Activated CD8-positive, alpha-beta T cell treated with anti-CD3 and anti-CD28 coated beads, Interleukin-2, amount 10 ng/mL, durations not matched to agents 7 days and 5 days (primary cell): Measurements from ENCODE around the gene GXYLT2. TPM values are rescaled to one million over a fixed set of nuclear protein-coding genes. Genes with fewer than 3 reads are reported as not detected.
A peak's percentile ranks its signal among the peaks of the same experiment; 100 is the strongest.

Experiments
- ATAC-seq: fragments of 150-1000 bp; cut with Tn5 transposase; one replicate; pipeline ENCODE4 v1.10.0; 2021; ENCODE audit warnings: moderate library complexity
- CTCF ChIA-PET: fragments of 350-600 bp; sonication (Branson Sonifier 250); formaldehyde crosslinking; loops from one replicate; lab custom pipeline; 2021; ENCODE audit warnings: antibody characterized with exemption; lab: Charles Lee
- POLR2A ChIA-PET: fragments of 350-600 bp; sonication (Branson Sonifier 250); formaldehyde crosslinking; loops from one replicate; lab custom pipeline; 2021; ENCODE audit warnings: antibody characterized with exemption; lab: Charles Lee
- DNase-seq: peaks from one replicate; pipeline ENCODE4 v3.0.0-alpha.2; 2020
- H3K27ac Mint-ChIP-seq: one replicate; pipeline ENCODE4 v1.8.0; 2021; ENCODE audit warnings: mild to moderate bottlenecking, mixed read lengths
- H3K27me3 Mint-ChIP-seq: one replicate; pipeline ENCODE4 v1.8.0; 2021; ENCODE audit warnings: low read depth, mixed read lengths
- H3K36me3 Mint-ChIP-seq: one replicate; pipeline ENCODE4 v1.8.0; 2021; ENCODE audit warnings: low read depth, mixed read lengths
- H3K4me1 Mint-ChIP-seq: one replicate; pipeline ENCODE4 v1.8.0; 2021; ENCODE audit warnings: low read depth, mixed read lengths
- H3K4me3 Mint-ChIP-seq: one replicate; pipeline ENCODE4 v1.8.0; 2021; ENCODE audit warnings: mild to moderate bottlenecking, mixed read lengths
- H3K9me3 Mint-ChIP-seq: one replicate; pipeline ENCODE4 v1.8.0; 2022; ENCODE audit warnings: mixed read lengths; ENCODE audit not compliant: insufficient read depth
- total RNA-seq, 2 experiments: library from RNA; stranded (reverse); gene quantifications; one replicate each; pipeline ENCODE4 v1.2.3, GENCODE V29; 2021

Gene GXYLT2
- total RNA-seq, 2 experiments from 2014 or later = not detected

- H3K9me3 Mint-ChIP-seq = no peaks in the 10 kb centered on the region
- H3K27me3 Mint-ChIP-seq = no peaks in the 10 kb centered on the region
- no peak for DNase-seq
- no peak overlapping the region for H3K4me3 Mint-ChIP-seq
- CTCF ChIA-PET = interaction anchor here (1.4 to 2.3 kb wide), 2 partner anchors 92 to 122 kb away, joined by 3 to 14 read pairs; no protein-coding TSS in a partner anchor
- ATAC-seq = no peak
- H3K4me1 Mint-ChIP-seq = peaks cover 34% of the 10 kb centered on the region
- peaks cover 2% of the 10 kb centered on the region for H3K36me3 Mint-ChIP-seq
- H3K27ac Mint-ChIP-seq = no peak overlapping the region
- POLR2A ChIA-PET = interaction anchor here (1.2 kb wide), 1 partner anchor 32 kb away, joined by 3 read pairs; the partner anchor contains the start of gene PPP4R2
These were observed 76.8 kb downstream of the GXYLT2 start for GRCh38 chr3:72964633-72965032.

GRCh38 chr3:72968266-72968664, 80.4 kb downstream of the GXYLT2 start:
- Mint-ChIP-seq H3K27me3 (no peaks in the 10 kb centered on the region), H3K9me3 (no peaks in the 10 kb centered on the region), H3K4me1 (peaks cover 23% of the 10 kb centered on the region), H3K36me3 (peaks cover 2% of the 10 kb centered on the region), H3K4me3 (no peak overlapping the region), H3K27ac (no peak overlapping the region)
- ATAC-seq = no peak
- ChIA-PET POLR2A (no interaction called here), CTCF (no interaction called here)
- DNase-seq = no peak

- DNase-seq (no peak), ATAC-seq (no peak)
- POLR2A ChIA-PET = interaction anchor here (1.1 kb wide), 1 partner anchor 27 kb away, joined by 3 read pairs; no protein-coding TSS in a partner anchor
- Mint-ChIP-seq H3K27me3 (no peaks in the 10 kb centered on the region), H3K27ac (no peak overlapping the region), H3K9me3 (no peaks in the 10 kb centered on the region), H3K4me1 (peaks cover 20% of the 10 kb centered on the region), H3K4me3 (no peak overlapping the region), H3K36me3 (peaks cover 2% of the 10 kb centered on the region)
- CTCF ChIA-PET = no interaction called here
These were observed 81.9 kb downstream of the GXYLT2 start for GRCh38 chr3:72969766-72970165.

- H3K36me3 Mint-ChIP-seq = no peaks in the 10 kb centered on the region
- ATAC-seq = no peak
- ChIA-PET POLR2A (no interaction called here), CTCF (no interaction called here)
- no peaks in the 10 kb centered on the region for H3K27me3 Mint-ChIP-seq
- H3K27ac Mint-ChIP-seq = no peak overlapping the region
- no peak for DNase-seq
- H3K4me3 Mint-ChIP-seq = no peak overlapping the region
- H3K4me1 Mint-ChIP-seq = peaks cover 8% of the 10 kb centered on the region
- no peaks in the 10 kb centered on the region for H3K9me3 Mint-ChIP-seq
These were observed 83.1 kb downstream of the GXYLT2 start for GRCh38 chr3:72970942-72971341.

- DNase-seq (no peak), ATAC-seq (no peak)
- Mint-ChIP-seq H3K27ac (no peak overlapping the region), H3K36me3 (no peaks in the 10 kb centered on the region), H3K27me3 (no peaks in the 10 kb centered on the region), H3K4me1 (peaks cover 6% of the 10 kb centered on the region), H3K4me3 (no peak overlapping the region), H3K9me3 (no peaks in the 10 kb centered on the region)
- ChIA-PET CTCF (interaction anchor here (0.8 kb wide), 1 partner anchor 118 kb away, joined by 3 read pairs; no protein-coding TSS in a partner anchor), POLR2A (no interaction called here)
These were observed 84.8 kb downstream of the GXYLT2 start for GRCh38 chr3:72972706-72973030.

- no peak for DNase-seq
- H3K4me1 Mint-ChIP-seq = peaks cover 6% of the 10 kb centered on the region
- H3K9me3 Mint-ChIP-seq = no peaks in the 10 kb centered on the region
- no peak for ATAC-seq
- ChIA-PET POLR2A (no interaction called here), CTCF (interaction anchor here (0.8 kb wide), 1 partner anchor 117 kb away, joined by 3 read pairs; no protein-coding TSS in a partner anchor)
- H3K27me3 Mint-ChIP-seq = no peaks in the 10 kb centered on the region
- no peak overlapping the region for H3K4me3 Mint-ChIP-seq
- no peaks in the 10 kb centered on the region for H3K36me3 Mint-ChIP-seq
- H3K27ac Mint-ChIP-seq = no peak overlapping the region
These were observed 85.3 kb downstream of the GXYLT2 start for GRCh38 chr3:72973031-72973723.

GRCh38 chr3:72973786-72974185, 85.9 kb downstream of the GXYLT2 start:
- DNase-seq (no peak), ATAC-seq (no peak)
- POLR2A ChIA-PET = no interaction called here
- CTCF ChIA-PET = no interaction called here
- Mint-ChIP-seq H3K4me1 (peaks cover 6% of the 10 kb centered on the region), H3K4me3 (no peak overlapping the region), H3K27ac (no peak overlapping the region), H3K9me3 (no peaks in the 10 kb centered on the region), H3K27me3 (no peaks in the 10 kb centered on the region), H3K36me3 (no peaks in the 10 kb centered on the region)

GRCh38 chr3:72974956-72975355, 87.1 kb downstream of the GXYLT2 start:
- Mint-ChIP-seq H3K27me3 (no peaks in the 10 kb centered on the region), H3K4me3 (peak overlapping the region; percentile 34), H3K9me3 (no peaks in the 10 kb centered on the region), H3K27ac (no peak overlapping the region), H3K36me3 (no peaks in the 10 kb centered on the region), H3K4me1 (peaks cover 6% of the 10 kb centered on the region)
- POLR2A ChIA-PET = no interaction called here
- ATAC-seq (no peak), DNase-seq (no peak)
- CTCF ChIA-PET = interaction anchor here (0.7 kb wide), 1 partner anchor 25 kb away, joined by 3 read pairs; no protein-coding TSS in a partner anchor

GRCh38 chr3:72976281-72976741, 88.5 kb downstream of the GXYLT2 start:
- H3K27me3 Mint-ChIP-seq = no peaks in the 10 kb centered on the region
- no peak overlapping the region for H3K27ac Mint-ChIP-seq
- H3K4me3 Mint-ChIP-seq = no peak overlapping the region
- DNase-seq (no peak), ATAC-seq (no peak)
- no peaks in the 10 kb centered on the region for H3K9me3 Mint-ChIP-seq
- ChIA-PET CTCF (interaction anchor here (1.2 kb wide), 1 partner anchor 80 kb away, joined by 3 read pairs; no protein-coding TSS in a partner anchor), POLR2A (no interaction called here)
- H3K4me1 Mint-ChIP-seq = peaks cover 6% of the 10 kb centered on the region
- H3K36me3 Mint-ChIP-seq = no peaks in the 10 kb centered on the region

GRCh38 chr3:72977060-72977808, 89.4 kb downstream of the GXYLT2 start:
- Mint-ChIP-seq H3K36me3 (no peaks in the 10 kb centered on the region), H3K27me3 (no peaks in the 10 kb centered on the region), H3K27ac (no peak overlapping the region), H3K4me1 (peaks cover 6% of the 10 kb centered on the region), H3K4me3 (no peak overlapping the region), H3K9me3 (no peaks in the 10 kb centered on the region)
- CTCF ChIA-PET = no interaction called here
- ATAC-seq (no peak), DNase-seq (no peak)
- POLR2A ChIA-PET = no interaction called here

- H3K4me3 Mint-ChIP-seq = no peak overlapping the region
- ATAC-seq (no peak), DNase-seq (no peak)
- H3K4me1 Mint-ChIP-seq = no peaks in the 10 kb centered on the region
- peaks cover 8% of the 10 kb centered on the region for H3K9me3 Mint-ChIP-seq
- H3K36me3 Mint-ChIP-seq = no peaks in the 10 kb centered on the region
- H3K27me3 Mint-ChIP-seq = peaks cover 6% of the 10 kb centered on the region
- ChIA-PET CTCF (interaction anchor here (0.9 kb wide), 1 partner anchor 74 kb away, joined by 3 read pairs; no protein-coding TSS in a partner anchor), POLR2A (interaction anchor here (1.2 kb wide), 1 partner anchor 10 kb away, joined by 3 read pairs; no protein-coding TSS in a partner anchor)
- no peak overlapping the region for H3K27ac Mint-ChIP-seq
These were observed 94.9 kb downstream of the GXYLT2 start for GRCh38 chr3:72982609-72983366.
